HepG2 (cell line): Measurements from ENCODE around the gene NXNL2. TPM values are rescaled to one million over a fixed set of nuclear protein-coding genes. Genes with fewer than 3 reads are reported as not detected.
A peak's percentile ranks its signal among the peaks of the same experiment; 100 is the strongest.

ENCODE experiments used
- MXD4 ChIP-seq: IDR thresholded peaks from 2 replicates; pipeline ENCODE4 v1.6.1; 2016; ENCODE audit warnings: mild to moderate bottlenecking, missing biosample characterization, missing genetic modification reagents
- NFE2L1 ChIP-seq: sonication (generic); formaldehyde crosslinking; IDR thresholded peaks from 2 replicates; pipeline ENCODE4 v1.4.0; 2020; ENCODE audit warnings: missing genetic modification reagents, mild to moderate bottlenecking, borderline replicate concordance
- NFRKB ChIP-seq: fragments of 450-650 bp; IDR thresholded peaks from 2 replicates; pipeline ENCODE4 v1.6.1; 2017
- PCBP2 ChIP-seq: fragments of 200-400 bp; formaldehyde crosslinking; optimal IDR thresholded peaks from 2 replicates; pipeline ENCODE3; 2018; ENCODE audit warnings: low read length, low read depth; ENCODE audit not compliant: poor library complexity, severe bottlenecking
- POLR2AphosphoS5 ChIP-seq: IDR thresholded peaks from 2 replicates; pipeline ENCODE4 v1.6.1; 2012; ENCODE audit warnings: low read depth, low read length
- REL ChIP-seq: sonication (generic); formaldehyde crosslinking; conservative IDR thresholded peaks from 2 replicates; pipeline ENCODE4 v1.8.0; 2022; ENCODE audit warnings: mild to moderate bottlenecking, missing genetic modification reagents, moderate library complexity
- SATB2 ChIP-seq: sonication (generic); formaldehyde crosslinking; IDR thresholded peaks from 2 replicates; pipeline ENCODE4 v1.5.0; 2020; ENCODE audit warnings: missing genetic modification reagents
- TP53 ChIP-seq: sonication (generic); formaldehyde crosslinking; conservative IDR thresholded peaks from 2 replicates; pipeline ENCODE4 v1.4.0; 2020; ENCODE audit warnings: missing genetic modification reagents
- ZNF446 ChIP-seq: sonication (generic); formaldehyde crosslinking; IDR thresholded peaks from 2 replicates; pipeline ENCODE4 v1.5.0; 2020; ENCODE audit warnings: mild to moderate bottlenecking, missing genetic modification reagents
- ZNF737 ChIP-seq: sonication (generic); formaldehyde crosslinking; IDR thresholded peaks from 2 replicates; pipeline ENCODE4 v1.5.0; 2020; ENCODE audit warnings: missing genetic modification reagents, mild to moderate bottlenecking, borderline replicate concordance
- ZNF775 ChIP-seq: sonication (generic); formaldehyde crosslinking; IDR thresholded peaks from 2 replicates; pipeline ENCODE4 v1.4.0; 2020; ENCODE audit warnings: missing genetic modification reagents, mild to moderate bottlenecking, moderate library complexity, borderline replicate concordance
- polyA plus RNA-seq, 8 experiments: library from polyadenylated mRNA; depleted of rRNA in 3 of 8; stranded (reverse) in 7 of 8; unstranded in 1 of 8; fragments of >200 nt; fragmentation: Illumina TruSeq in 4 of 8; extraction: Trizol in 4 of 8; gene quantifications; 2 replicates each; pipeline versions ENCODE4 v1.2.1 to v1.2.3, GENCODE V29; 2011 to 2016; ENCODE audit warnings: low read depth in 4 of 8, missing spikeins in 1 of 8, mixed read lengths in 1 of 8; ENCODE audit not compliant: insufficient read depth in 1 of 8
- total RNA-seq, 5 experiments: library from RNA; depleted of rRNA; stranded (reverse); fragments of >200 nt; fragmentation: Illumina TruSeq; extraction: Trizol; gene quantifications; 2 replicates each; pipeline ENCODE4 v1.2.3, GENCODE V29; 2016; ENCODE audit warnings: low read depth in 1 of 5
- TF ChIP-seq, protein P1 (sequence below): fragments of 450-650 bp; IDR thresholded peaks from 2 replicates; pipeline ENCODE4 v1.6.1; 2016
- TF ChIP-seq, protein P2 (sequence below): sonication (generic); formaldehyde crosslinking; IDR thresholded peaks from 2 replicates; pipeline ENCODE4 v1.5.0; 2020; ENCODE audit warnings: mild to moderate bottlenecking, missing genetic modification reagents, borderline replicate concordance
- TF ChIP-seq, protein P3 (sequence below): sonication (generic); formaldehyde crosslinking; conservative IDR thresholded peaks from 2 replicates; pipeline ENCODE4 v1.8.0; 2022; ENCODE audit warnings: low read depth, missing genetic modification reagents
- TF ChIP-seq, protein P4 (sequence below): sonication (generic); formaldehyde crosslinking; IDR thresholded peaks from 2 replicates; pipeline ENCODE4 v1.4.0; 2020; ENCODE audit warnings: mild to moderate bottlenecking, missing genetic modification reagents

The NXNL2 gene
- total and polyA plus RNA-seq, 2 of the 13 experiments (the other 11 are each of a cell fraction or from before 2014, with no cell fraction given): not detected

DNA sequence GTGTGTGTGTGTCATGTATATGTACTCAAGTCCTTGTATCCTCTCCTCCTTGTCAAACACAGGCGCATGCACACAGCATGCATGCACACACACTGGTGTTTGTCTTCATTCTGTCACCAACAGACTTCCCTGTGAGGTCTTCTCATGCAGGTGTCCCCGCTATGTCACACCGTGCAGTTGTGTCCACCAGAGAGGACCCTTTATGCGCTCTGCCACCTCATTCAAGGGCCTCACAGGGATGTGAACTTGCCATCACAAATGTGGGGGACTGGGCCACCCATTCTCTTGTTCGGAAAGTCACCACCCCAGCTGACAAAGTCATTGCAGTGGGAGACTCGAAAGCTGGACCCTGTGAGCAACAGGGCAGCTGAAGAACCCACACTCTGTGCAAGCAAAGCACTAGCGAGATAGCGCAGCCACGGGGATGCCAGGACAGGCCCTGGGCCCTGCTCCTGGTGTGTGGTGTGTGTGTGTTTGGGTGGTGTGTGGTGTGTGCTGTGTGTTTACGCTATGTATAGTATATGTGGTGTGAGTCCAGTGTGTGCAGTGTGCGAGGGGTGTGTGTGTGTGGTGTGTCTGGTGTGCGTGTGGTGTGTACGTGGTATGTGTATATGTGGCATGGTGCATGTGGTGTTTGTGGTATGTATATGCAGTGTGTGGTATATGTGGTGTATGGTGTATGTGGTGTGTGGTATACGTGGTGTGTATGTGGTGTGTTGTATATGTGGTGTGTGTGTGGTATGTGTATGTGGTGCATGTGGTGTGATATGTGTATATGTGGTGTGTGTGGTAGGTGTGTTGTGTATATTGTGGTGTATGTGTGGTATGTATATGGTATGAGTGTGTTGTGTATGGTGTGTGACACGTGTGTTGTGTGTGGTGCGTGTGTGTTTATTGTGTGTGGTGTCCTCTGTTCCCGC is 30.9 kb upstream of the NXNL2 start (continued):
- TF ChIP-seq, protein P1, sequence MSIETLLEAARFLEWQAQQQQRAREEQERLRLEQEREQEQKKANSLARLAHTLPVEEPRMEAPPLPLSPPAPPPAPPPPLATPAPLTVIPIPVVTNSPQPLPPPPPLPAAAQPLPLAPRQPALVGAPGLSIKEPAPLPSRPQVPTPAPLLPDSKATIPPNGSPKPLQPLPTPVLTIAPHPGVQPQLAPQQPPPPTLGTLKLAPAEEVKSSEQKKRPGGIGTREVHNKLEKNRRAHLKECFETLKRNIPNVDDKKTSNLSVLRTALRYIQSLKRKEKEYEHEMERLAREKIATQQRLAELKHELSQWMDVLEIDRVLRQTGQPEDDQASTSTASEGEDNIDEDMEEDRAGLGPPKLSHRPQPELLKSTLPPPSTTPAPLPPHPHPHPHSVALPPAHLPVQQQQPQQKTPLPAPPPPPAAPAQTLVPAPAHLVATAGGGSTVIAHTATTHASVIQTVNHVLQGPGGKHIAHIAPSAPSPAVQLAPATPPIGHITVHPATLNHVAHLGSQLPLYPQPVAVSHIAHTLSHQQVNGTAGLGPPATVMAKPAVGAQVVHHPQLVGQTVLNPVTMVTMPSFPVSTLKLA: peak; percentile 63
- TF ChIP-seq NFRKB (0 out of 2 replicates have a peak, but pooled peaks have one; percentile 25), SATB2 (CRISPR knock-in tag) (no peak), MXD4 (CRISPR knock-in tag) (no peak), ZNF737 (CRISPR knock-in tag) (no peak), ZNF775 (CRISPR knock-in tag) (no peak), TP53 (CRISPR knock-in tag) (no peak), REL (no peak), PCBP2 (no peak), NFE2L1 (CRISPR knock-in tag) (no peak), ZNF446 (CRISPR knock-in tag) (no peak), POLR2AphosphoS5 (no peak)
- TF ChIP-seq, protein P2, sequence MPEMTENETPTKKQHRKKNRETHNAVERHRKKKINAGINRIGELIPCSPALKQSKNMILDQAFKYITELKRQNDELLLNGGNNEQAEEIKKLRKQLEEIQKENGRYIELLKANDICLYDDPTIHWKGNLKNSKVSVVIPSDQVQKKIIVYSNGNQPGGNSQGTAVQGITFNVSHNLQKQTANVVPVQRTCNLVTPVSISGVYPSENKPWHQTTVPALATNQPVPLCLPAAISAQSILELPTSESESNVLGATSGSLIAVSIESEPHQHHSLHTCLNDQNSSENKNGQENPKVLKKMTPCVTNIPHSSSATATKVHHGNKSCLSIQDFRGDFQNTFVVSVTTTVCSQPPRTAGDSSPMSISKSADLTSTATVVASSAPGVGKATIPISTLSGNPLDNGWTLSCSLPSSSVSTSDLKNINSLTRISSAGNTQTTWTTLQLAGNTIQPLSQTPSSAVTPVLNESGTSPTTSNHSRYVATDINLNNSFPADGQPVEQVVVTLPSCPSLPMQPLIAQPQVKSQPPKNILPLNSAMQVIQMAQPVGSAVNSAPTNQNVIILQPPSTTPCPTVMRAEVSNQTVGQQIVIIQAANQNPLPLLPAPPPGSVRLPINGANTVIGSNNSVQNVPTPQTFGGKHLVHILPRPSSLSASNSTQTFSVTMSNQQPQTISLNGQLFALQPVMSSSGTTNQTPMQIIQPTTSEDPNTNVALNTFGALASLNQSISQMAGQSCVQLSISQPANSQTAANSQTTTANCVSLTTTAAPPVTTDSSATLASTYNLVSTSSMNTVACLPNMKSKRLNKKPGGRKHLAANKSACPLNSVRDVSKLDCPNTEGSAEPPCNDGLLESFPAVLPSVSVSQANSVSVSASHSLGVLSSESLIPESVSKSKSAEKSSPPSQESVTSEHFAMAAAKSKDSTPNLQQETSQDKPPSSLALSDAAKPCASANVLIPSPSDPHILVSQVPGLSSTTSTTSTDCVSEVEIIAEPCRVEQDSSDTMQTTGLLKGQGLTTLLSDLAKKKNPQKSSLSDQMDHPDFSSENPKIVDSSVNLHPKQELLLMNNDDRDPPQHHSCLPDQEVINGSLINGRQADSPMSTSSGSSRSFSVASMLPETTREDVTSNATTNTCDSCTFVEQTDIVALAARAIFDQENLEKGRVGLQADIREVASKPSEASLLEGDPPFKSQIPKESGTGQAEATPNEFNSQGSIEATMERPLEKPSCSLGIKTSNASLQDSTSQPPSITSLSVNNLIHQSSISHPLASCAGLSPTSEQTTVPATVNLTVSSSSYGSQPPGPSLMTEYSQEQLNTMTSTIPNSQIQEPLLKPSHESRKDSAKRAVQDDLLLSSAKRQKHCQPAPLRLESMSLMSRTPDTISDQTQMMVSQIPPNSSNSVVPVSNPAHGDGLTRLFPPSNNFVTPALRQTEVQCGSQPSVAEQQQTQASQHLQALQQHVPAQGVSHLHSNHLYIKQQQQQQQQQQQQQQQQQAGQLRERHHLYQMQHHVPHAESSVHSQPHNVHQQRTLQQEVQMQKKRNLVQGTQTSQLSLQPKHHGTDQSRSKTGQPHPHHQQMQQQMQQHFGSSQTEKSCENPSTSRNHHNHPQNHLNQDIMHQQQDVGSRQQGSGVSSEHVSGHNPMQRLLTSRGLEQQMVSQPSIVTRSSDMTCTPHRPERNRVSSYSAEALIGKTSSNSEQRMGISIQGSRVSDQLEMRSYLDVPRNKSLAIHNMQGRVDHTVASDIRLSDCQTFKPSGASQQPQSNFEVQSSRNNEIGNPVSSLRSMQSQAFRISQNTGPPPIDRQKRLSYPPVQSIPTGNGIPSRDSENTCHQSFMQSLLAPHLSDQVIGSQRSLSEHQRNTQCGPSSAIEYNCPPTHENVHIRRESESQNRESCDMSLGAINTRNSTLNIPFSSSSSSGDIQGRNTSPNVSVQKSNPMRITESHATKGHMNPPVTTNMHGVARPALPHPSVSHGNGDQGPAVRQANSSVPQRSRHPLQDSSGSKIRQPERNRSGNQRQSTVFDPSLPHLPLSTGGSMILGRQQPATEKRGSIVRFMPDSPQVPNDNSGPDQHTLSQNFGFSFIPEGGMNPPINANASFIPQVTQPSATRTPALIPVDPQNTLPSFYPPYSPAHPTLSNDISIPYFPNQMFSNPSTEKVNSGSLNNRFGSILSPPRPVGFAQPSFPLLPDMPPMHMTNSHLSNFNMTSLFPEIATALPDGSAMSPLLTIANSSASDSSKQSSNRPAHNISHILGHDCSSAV: no peak
- TF ChIP-seq, protein P3, sequence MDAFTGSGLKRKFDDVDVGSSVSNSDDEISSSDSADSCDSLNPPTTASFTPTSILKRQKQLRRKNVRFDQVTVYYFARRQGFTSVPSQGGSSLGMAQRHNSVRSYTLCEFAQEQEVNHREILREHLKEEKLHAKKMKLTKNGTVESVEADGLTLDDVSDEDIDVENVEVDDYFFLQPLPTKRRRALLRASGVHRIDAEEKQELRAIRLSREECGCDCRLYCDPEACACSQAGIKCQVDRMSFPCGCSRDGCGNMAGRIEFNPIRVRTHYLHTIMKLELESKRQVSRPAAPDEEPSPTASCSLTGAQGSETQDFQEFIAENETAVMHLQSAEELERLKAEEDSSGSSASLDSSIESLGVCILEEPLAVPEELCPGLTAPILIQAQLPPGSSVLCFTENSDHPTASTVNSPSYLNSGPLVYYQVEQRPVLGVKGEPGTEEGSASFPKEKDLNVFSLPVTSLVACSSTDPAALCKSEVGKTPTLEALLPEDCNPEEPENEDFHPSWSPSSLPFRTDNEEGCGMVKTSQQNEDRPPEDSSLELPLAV (CRISPR knock-in tag): no peak
- TF ChIP-seq, protein P4, sequence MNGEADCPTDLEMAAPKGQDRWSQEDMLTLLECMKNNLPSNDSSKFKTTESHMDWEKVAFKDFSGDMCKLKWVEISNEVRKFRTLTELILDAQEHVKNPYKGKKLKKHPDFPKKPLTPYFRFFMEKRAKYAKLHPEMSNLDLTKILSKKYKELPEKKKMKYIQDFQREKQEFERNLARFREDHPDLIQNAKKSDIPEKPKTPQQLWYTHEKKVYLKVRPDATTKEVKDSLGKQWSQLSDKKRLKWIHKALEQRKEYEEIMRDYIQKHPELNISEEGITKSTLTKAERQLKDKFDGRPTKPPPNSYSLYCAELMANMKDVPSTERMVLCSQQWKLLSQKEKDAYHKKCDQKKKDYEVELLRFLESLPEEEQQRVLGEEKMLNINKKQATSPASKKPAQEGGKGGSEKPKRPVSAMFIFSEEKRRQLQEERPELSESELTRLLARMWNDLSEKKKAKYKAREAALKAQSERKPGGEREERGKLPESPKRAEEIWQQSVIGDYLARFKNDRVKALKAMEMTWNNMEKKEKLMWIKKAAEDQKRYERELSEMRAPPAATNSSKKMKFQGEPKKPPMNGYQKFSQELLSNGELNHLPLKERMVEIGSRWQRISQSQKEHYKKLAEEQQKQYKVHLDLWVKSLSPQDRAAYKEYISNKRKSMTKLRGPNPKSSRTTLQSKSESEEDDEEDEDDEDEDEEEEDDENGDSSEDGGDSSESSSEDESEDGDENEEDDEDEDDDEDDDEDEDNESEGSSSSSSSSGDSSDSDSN: no peak
